H1 (cell line): Measurements from ENCODE around the gene BBX. TPM values are rescaled to one million over a fixed set of nuclear protein-coding genes. Genes with fewer than 3 reads are reported as not detected.

Experiments
- CTCF ChIA-PET: fragments of 300-600 bp; sonication (Branson Sonifier 250); formaldehyde crosslinking; loops from one replicate; lab custom pipeline; 2021; ENCODE audit not compliant: partially characterized antibody; lab: Charles Lee
- POLR2A ChIA-PET: fragments of 300-600 bp; sonication (Branson Sonifier 250); formaldehyde crosslinking; loops from one replicate; lab custom pipeline; 2021; ENCODE audit warnings: inconsistent platforms; ENCODE audit not compliant: partially characterized antibody; lab: Charles Lee
- DNase-seq, 2 experiments: peaks; one replicate each; pipeline versions ENCODE4 v3.0.0 to v3.0.0-alpha.2; 2010 to 2022; ENCODE audit warnings: low spot score in 2 of 2, low read depth in 1 of 2, mixed read lengths in 1 of 2
- FAIRE-seq: peaks from 2 replicates; lab custom pipeline; 2011; peaks lifted over from hg19 to GRCh38; lab: Jason Lieb, UNC
- H2AFZ ChIP-seq: 2 replicates; pipeline ENCODE4 v1.8.1; 2012; ENCODE audit warnings: low read length, inconsistent platforms
- H2AK5ac ChIP-seq: 2 replicates; pipeline ENCODE4 v1.6.1; 2013; ENCODE audit warnings: low read depth, low read length
- H2BK120ac ChIP-seq: replicated peaks from 2 replicates; pipeline ENCODE3; 2013; ENCODE audit warnings: low read depth, low read length, inconsistent platforms
- H2BK12ac ChIP-seq: 2 replicates; pipeline ENCODE4 v1.6.1; 2013; ENCODE audit warnings: low read depth, low read length
- H2BK15ac ChIP-seq: 2 replicates; pipeline ENCODE4 v1.6.1; 2013; ENCODE audit warnings: low read length
- H2BK20ac ChIP-seq: 2 replicates; pipeline ENCODE4 v1.6.1; 2013; ENCODE audit warnings: low read length
- H2BK5ac ChIP-seq: 2 replicates; pipeline ENCODE4 v1.6.1; 2013; ENCODE audit warnings: low read depth, low read length
- H3K14ac ChIP-seq: 2 replicates; pipeline ENCODE4 v1.6.1; 2013; ENCODE audit warnings: inconsistent platforms; ENCODE audit not compliant: insufficient read length
- H3K18ac ChIP-seq: 2 replicates; pipeline ENCODE4 v1.6.1; 2013; ENCODE audit warnings: low read length; ENCODE audit errors: extremely low read depth
- H3K23ac ChIP-seq: 2 replicates; pipeline ENCODE4 v1.6.1; 2013; ENCODE audit warnings: inconsistent platforms; ENCODE audit not compliant: insufficient read length
- H3K23me2 ChIP-seq: 2 replicates; pipeline ENCODE4 v1.6.1; 2013; ENCODE audit warnings: low read depth, low read length
- H3K27ac ChIP-seq: 2 replicates; pipeline ENCODE4 v1.6.1; 2011; ENCODE audit warnings: low read depth, low read length, inconsistent platforms
- H3K27me3 ChIP-seq, 4 experiments: replicated peaks in 1 of 4; 1 replicate in 1 of 4; 2 replicates in 3 of 4; pipeline versions ENCODE4 v1.6.1 to v1.8.1; 2011 to 2013; ENCODE audit warnings: low read length in 3 of 4, mild to moderate bottlenecking in 3 of 4, inconsistent platforms in 2 of 4, mixed read lengths in 2 of 4, moderate library complexity in 1 of 4; ENCODE audit not compliant: control insufficient read depth in 3 of 4, insufficient read depth in 3 of 4; ENCODE audit errors: extremely low read depth in 1 of 4
- H3K36me3 ChIP-seq, 4 experiments: 2 replicates each; pipeline versions ENCODE4 v1.6.1 to v1.8.1; 2011 to 2013; ENCODE audit warnings: mild to moderate bottlenecking in 4 of 4, low read length in 3 of 4, moderate library complexity in 2 of 4, control low read depth in 1 of 4, inconsistent platforms in 1 of 4; ENCODE audit not compliant: insufficient read depth in 4 of 4, control insufficient read depth in 2 of 4
- H3K4ac ChIP-seq: replicated peaks from 2 replicates; pipeline ENCODE3; 2013; ENCODE audit warnings: low read length, low read depth, mixed read lengths, inconsistent platforms; ENCODE audit not compliant: insufficient read length
- H3K4me1 ChIP-seq, 4 experiments: replicated peaks in 1 of 4; 1 replicate in 1 of 4; 2 replicates in 3 of 4; pipeline versions ENCODE4 v1.6.1 to v1.8.1; 2011 to 2013; ENCODE audit warnings: low read length in 3 of 4, inconsistent platforms in 2 of 4, mixed read lengths in 1 of 4; ENCODE audit not compliant: insufficient read depth in 4 of 4, control insufficient read depth in 3 of 4
- H3K4me2 ChIP-seq, 2 experiments: 2 replicates each; pipeline versions ENCODE4 v1.6.1 to v1.8.1; 2011 to 2013; ENCODE audit warnings: low read depth in 2 of 2, low read length in 2 of 2, control low read depth in 1 of 2, inconsistent platforms in 1 of 2, mild to moderate bottlenecking in 1 of 2; ENCODE audit not compliant: insufficient read depth in 1 of 2
- H3K4me3 ChIP-seq, 4 experiments: fragments of 200-600, 300-600 bp in 1 of 4; sonication (generic), shearing (Covaris generic), sonication (Bioruptor Twin) in 1 of 4; 2 replicates each; pipeline versions ENCODE4 v1.5.1 to v1.8.1; 2011 to 2016; ENCODE audit warnings: low read length in 4 of 4, low read depth in 3 of 4, control low read depth in 2 of 4, inconsistent platforms in 2 of 4, mild to moderate bottlenecking in 2 of 4, mixed read lengths in 1 of 4, moderate library complexity in 1 of 4; ENCODE audit not compliant: insufficient read depth in 2 of 4; ENCODE audit errors: extremely low read depth in 1 of 4
- H3K56ac ChIP-seq: replicated peaks from 2 replicates; pipeline ENCODE3; 2013; ENCODE audit warnings: low read depth, mild to moderate bottlenecking, mixed read lengths, low read length, inconsistent platforms; ENCODE audit not compliant: insufficient read length
- H3K79me1 ChIP-seq: 2 replicates; pipeline ENCODE4 v1.6.1; 2013; ENCODE audit warnings: low read depth, low read length, control low read depth
- H3K79me2 ChIP-seq, 2 experiments: 2 replicates each; pipeline versions ENCODE4 v1.6.1 to v1.8.1; 2012 to 2013; ENCODE audit warnings: low read length in 2 of 2, mild to moderate bottlenecking in 2 of 2, inconsistent platforms in 1 of 2; ENCODE audit not compliant: insufficient read depth in 2 of 2, control insufficient read depth in 1 of 2
- H3K9ac ChIP-seq, 4 experiments: replicated peaks in 1 of 4; 1 replicate in 1 of 4; 2 replicates in 3 of 4; pipeline versions ENCODE4 v1.6.1 to v1.8.1; 2011 to 2013; ENCODE audit warnings: low read depth in 3 of 4, low read length in 3 of 4, control low read depth in 2 of 4, mild to moderate bottlenecking in 2 of 4, moderate library complexity in 2 of 4, inconsistent platforms in 1 of 4; ENCODE audit errors: extremely low read depth in 1 of 4
- H3K9me3 ChIP-seq, 2 experiments: 2 replicates each; pipeline versions ENCODE4 v1.6.1 to v1.8.1; 2012 to 2013; ENCODE audit warnings: mild to moderate bottlenecking in 2 of 2, moderate library complexity in 2 of 2, control low read depth in 1 of 2, inconsistent platforms in 1 of 2, low read depth in 1 of 2, low read length in 1 of 2, mixed read lengths in 1 of 2; ENCODE audit not compliant: insufficient read depth in 2 of 2
- H4K20me1 ChIP-seq, 2 experiments: replicated peaks in 1 of 2; 2 replicates each; pipeline versions ENCODE3 to v1.8.1; 2011 to 2013; ENCODE audit warnings: inconsistent platforms in 2 of 2, low read length in 2 of 2, mild to moderate bottlenecking in 1 of 2; ENCODE audit not compliant: insufficient read depth in 2 of 2, control insufficient read depth in 1 of 2
- H4K5ac ChIP-seq: 2 replicates; pipeline ENCODE4 v1.6.1; 2013; ENCODE audit warnings: low read length, low read depth, mixed read lengths, inconsistent platforms; ENCODE audit not compliant: insufficient read length
- H4K8ac ChIP-seq: 2 replicates; pipeline ENCODE4 v1.8.0; 2013; ENCODE audit warnings: mild to moderate bottlenecking, moderate library complexity, low read length, inconsistent platforms; ENCODE audit not compliant: insufficient read depth; ENCODE audit errors: extremely low read depth
- H4K91ac ChIP-seq: replicated peaks from 2 replicates; pipeline ENCODE3; 2013; ENCODE audit warnings: low read length, mixed read lengths, inconsistent platforms; ENCODE audit not compliant: insufficient read length
- BACH1 ChIP-seq: IDR thresholded peaks from 2 replicates; pipeline ENCODE4 v1.6.1; 2012; ENCODE audit warnings: low read length, improper control_type of control experiment
- BRCA1 ChIP-seq: IDR thresholded peaks from 2 replicates; pipeline ENCODE4 v1.6.1; 2012; ENCODE audit warnings: low read depth, low read length, improper control_type of control experiment
- EZH2 ChIP-seq: fragments of 200-600 bp; sonication (generic); IDR thresholded peaks from 2 replicates; pipeline ENCODE4 v1.7.1; 2012; ENCODE audit warnings: low read depth, mild to moderate bottlenecking, moderate library complexity, low read length, inconsistent platforms; ENCODE audit not compliant: severe bottlenecking
- GABPA ChIP-seq: IDR thresholded peaks from 2 replicates; pipeline ENCODE4 v1.6.1; 2011; ENCODE audit warnings: mild to moderate bottlenecking, low read length, moderate library complexity, borderline replicate concordance; ENCODE audit not compliant: insufficient read depth
- JUND ChIP-seq: IDR thresholded peaks from 2 replicates; pipeline ENCODE4 v1.6.1; 2011; ENCODE audit warnings: mild to moderate bottlenecking, improper control_type of control experiment, low read length
- POLR2AphosphoS5 ChIP-seq: IDR thresholded peaks from 2 replicates; pipeline ENCODE4 v1.6.1; 2011; ENCODE audit warnings: low read depth, low read length
- TEAD4 ChIP-seq: IDR thresholded peaks from 2 replicates; pipeline ENCODE4 v1.6.1; 2012; ENCODE audit warnings: low read depth, low read length, inconsistent platforms, mixed read lengths
- polyA plus RNA-seq, 7 experiments: library from polyadenylated mRNA; depleted of rRNA in 3 of 7; stranded (reverse) in 5 of 7; unstranded in 2 of 7; fragments of >200 nt in 5 of 7; fragments of 200-250 nt in 2 of 7; gene quantifications; 1 replicate in 5 of 7; 2 replicates in 1 of 7; 4 replicates in 1 of 7; pipeline versions ENCODE4 v1.2.1 to v1.2.3, GENCODE V29; 2011 to 2013; ENCODE audit warnings: missing spikeins in 2 of 7, mixed read lengths in 2 of 7
- total RNA-seq: library from RNA; stranded (reverse); fragmentation: NEBNext Ultra II Directional; extraction: Animal tissue kit (Norgen Biotek cat#: 25700); gene quantifications from 2 replicates; pipeline ENCODE4 v1.2.1, GENCODE V29; 2021

Gene BBX
- total and polyA plus RNA-seq, 2 of the 8 experiments (the other 6 are each of a cell fraction or from before 2014, with no cell fraction given), result 11.0 to 42.5 TPM

- H3K14ac ChIP-seq, result no peak overlapping the region
- TF ChIP-seq EZH2 (no peak), TEAD4 (no peak), BACH1 (no peak), POLR2AphosphoS5 (no peak), GABPA (no peak), BRCA1 (no peak), JUND (no peak)
- TF ChIP-seq, all 59 proteins: peak for 0
- Histone ChIP-seq H3K9me3 (no peaks in the 10 kb centered on the region), H4K5ac (no peak overlapping the region), H2BK12ac (no peak overlapping the region), H3K4me2 (no peak overlapping the region), H3K27me3 (no peaks in the 10 kb centered on the region), H3K36me3 (no peaks in the 10 kb centered on the region), H2BK20ac (no peak overlapping the region), H3K56ac (no peak overlapping the region), H3K18ac (no peak overlapping the region), H4K8ac (no peak overlapping the region), H3K9ac (no peak overlapping the region), H3K79me1 (no peaks in the 10 kb centered on the region), H3K79me2 (no peaks in the 10 kb centered on the region), H3K23me2 (no peaks in the 10 kb centered on the region), H2BK15ac (no peak overlapping the region), H3K4me1 (no peaks in the 10 kb centered on the region), H2AFZ (no peak overlapping the region), H3K23ac (no peak overlapping the region), H2AK5ac (no peak overlapping the region), H2BK120ac (no peak overlapping the region), H2BK5ac (no peak overlapping the region), H4K91ac (no peak overlapping the region), H3K4me3 (no peak overlapping the region), H3K27ac (no peak overlapping the region), H4K20me1 (no peaks in the 10 kb centered on the region), H3K4ac (no peak overlapping the region)
- no peak for DNase-seq
- CTCF ChIA-PET, result interaction anchor here (1.3 to 4.5 kb wide), 10 partner anchors 10 to 159 kb away, joined by 3 to 97 read pairs (median 4); no protein-coding TSS in a partner anchor
- FAIRE-seq, result no peak
- POLR2A ChIA-PET, result no interaction called here
These were observed 215.2 kb downstream of the BBX start for GRCh38 chr3:107737914-107738313.
